HEK293 (cell line): Measurements from ENCODE around the gene MIF4GD.

ENCODE experiments used
- CTCF ChIA-PET: fragments of 350-600 bp; formaldehyde crosslinking; extraction: SDS; loops from one replicate; lab custom pipeline; 2021; ENCODE audit warnings: antibody characterized with exemption; lab: Yijun Ruan, JAX
- POLR2A ChIA-PET: fragments of 300-600 bp; formaldehyde crosslinking; extraction: SDS; loops from one replicate; lab custom pipeline; 2020; ENCODE audit warnings: antibody characterized with exemption, inconsistent platforms; lab: Yijun Ruan, JAX
- H3K27ac ChIP-seq: fragments of 200-500 bp; sonication (Bioruptor generic); 2 replicates; pipeline ENCODE4 v1.5.1; 2014; ENCODE audit warnings: low read depth, low read length, control low read depth, inconsistent platforms; ENCODE audit errors: extremely low read depth
- H3K36me3 ChIP-seq, 2 experiments: fragments of 200-500 bp in 1 of 2; sonication (Bioruptor generic) in 1 of 2; 1 replicate in 1 of 2; 2 replicates in 1 of 2; pipeline ENCODE4 v1.5.1; 2014 to 2017; ENCODE audit warnings: inconsistent platforms in 2 of 2, low read length in 2 of 2; ENCODE audit not compliant: control insufficient read depth in 2 of 2, insufficient read depth in 1 of 2
- H3K4me1 ChIP-seq: fragments of 200-500 bp; sonication (Bioruptor generic); 2 replicates; pipeline ENCODE4 v1.5.1; 2014; ENCODE audit warnings: mild to moderate bottlenecking, low read length, inconsistent platforms; ENCODE audit not compliant: control insufficient read depth, insufficient read depth
- H3K4me3 ChIP-seq: 2 replicates; pipeline ENCODE4 v1.5.1; 2011; ENCODE audit warnings: low read depth, mild to moderate bottlenecking, control low read depth, low read length, moderate library complexity
- H3K9me3 ChIP-seq: fragments of 200-500 bp; sonication (Bioruptor generic); 2 replicates; pipeline ENCODE4 v1.5.1; 2014; ENCODE audit warnings: low read depth, low read length, inconsistent platforms; ENCODE audit not compliant: control insufficient read depth, insufficient read depth
- EGR2 ChIP-seq: fragments of 450-650 bp; formaldehyde crosslinking; IDR thresholded peaks from 2 replicates; pipeline ENCODE4 v1.5.1; 2016; ENCODE audit warnings: low read depth, missing biosample characterization, missing genetic modification characterization
- GFI1B ChIP-seq: fragments of 450-650 bp; formaldehyde crosslinking; IDR thresholded peaks from 2 replicates; pipeline ENCODE4 v1.5.1; 2016; ENCODE audit warnings: missing biosample characterization, missing genetic modification characterization
- GLI2 ChIP-seq: fragments of 450-650 bp; formaldehyde crosslinking; IDR thresholded peaks from 2 replicates; pipeline ENCODE4; 2017; ENCODE audit warnings: missing biosample characterization, missing genetic modification characterization, low read depth, borderline replicate concordance
- IKZF3 ChIP-seq: fragments of 450-650 bp; IDR thresholded peaks from 2 replicates; pipeline ENCODE4 v1.5.0; 2018; ENCODE audit warnings: missing biosample characterization, mild to moderate bottlenecking, missing genetic modification characterization, moderate library complexity
- KLF1 ChIP-seq: fragments of 450-650 bp; formaldehyde crosslinking; IDR thresholded peaks from 2 replicates; pipeline ENCODE4 v1.5.1; 2016; ENCODE audit warnings: missing biosample characterization, missing genetic modification characterization
- MZF1 ChIP-seq: fragments of 450-650 bp; formaldehyde crosslinking; IDR thresholded peaks from 2 replicates; pipeline ENCODE4 v1.5.1; 2017; ENCODE audit warnings: missing biosample characterization, missing genetic modification characterization, borderline replicate concordance
- PRDM10 ChIP-seq: fragments of 450-650 bp; formaldehyde crosslinking; IDR thresholded peaks from 2 replicates; pipeline ENCODE4 v1.5.1; 2016; ENCODE audit warnings: missing biosample characterization, missing genetic modification characterization
- PRDM6 ChIP-seq: fragments of 450-650 bp; formaldehyde crosslinking; IDR thresholded peaks from 2 replicates; pipeline ENCODE4 v1.5.1; 2017; ENCODE audit warnings: missing biosample characterization, missing genetic modification characterization
- SALL2 ChIP-seq: fragments of 450-650 bp; formaldehyde crosslinking; IDR thresholded peaks from 2 replicates; pipeline ENCODE4 v1.5.0; 2017; ENCODE audit warnings: missing biosample characterization, mild to moderate bottlenecking, missing genetic modification characterization, borderline replicate concordance
- ZBTB20 ChIP-seq: fragments of 450-650 bp; formaldehyde crosslinking; IDR thresholded peaks from 2 replicates; pipeline ENCODE4 v1.5.1; 2016; ENCODE audit warnings: missing biosample characterization, missing genetic modification characterization
- ZBTB48 ChIP-seq: fragments of 450-650 bp; formaldehyde crosslinking; IDR thresholded peaks from 2 replicates; pipeline ENCODE4 v1.5.1; 2016; ENCODE audit warnings: missing biosample characterization, missing genetic modification characterization
- ZFHX2 ChIP-seq: fragments of 450-650 bp; formaldehyde crosslinking; conservative IDR thresholded peaks from 2 replicates; pipeline ENCODE4 v1.5.1; 2016; ENCODE audit warnings: missing biosample characterization, missing genetic modification characterization
- ZIC2 ChIP-seq: fragments of 450-650 bp; formaldehyde crosslinking; IDR thresholded peaks from 2 replicates; pipeline ENCODE4 v1.5.1; 2016; ENCODE audit warnings: missing biosample characterization, missing genetic modification characterization
- ZNF112 ChIP-seq: fragments of 450-650 bp; formaldehyde crosslinking; IDR thresholded peaks from 2 replicates; pipeline ENCODE4 v1.5.0; 2017; ENCODE audit warnings: missing biosample characterization, missing genetic modification characterization
- ZNF121 ChIP-seq: fragments of 450-650 bp; formaldehyde crosslinking; IDR thresholded peaks from 2 replicates; pipeline ENCODE4 v1.5.1; 2016; ENCODE audit warnings: missing biosample characterization, missing genetic modification characterization
- ZNF26 ChIP-seq: fragments of 450-650 bp; formaldehyde crosslinking; IDR thresholded peaks from 2 replicates; pipeline ENCODE4 v1.5.1; 2016; ENCODE audit warnings: missing biosample characterization, missing genetic modification characterization
- ZNF366 ChIP-seq: fragments of 450-650 bp; formaldehyde crosslinking; conservative IDR thresholded peaks from 2 replicates; pipeline ENCODE4 v1.5.1; 2016; ENCODE audit warnings: missing biosample characterization, missing genetic modification characterization
- ZNF449 ChIP-seq: fragments of 450-650 bp; formaldehyde crosslinking; IDR thresholded peaks from 2 replicates; pipeline ENCODE4 v1.5.1; 2017; ENCODE audit warnings: missing biosample characterization, mild to moderate bottlenecking, missing genetic modification characterization, moderate library complexity
- ZNF48 ChIP-seq: fragments of 450-650 bp; formaldehyde crosslinking; IDR thresholded peaks from 2 replicates; pipeline ENCODE4 v1.5.1; 2016; ENCODE audit warnings: missing biosample characterization, missing genetic modification characterization

MIF4GD gene

GRCh38 chr17:75252039-75252816, 18.8 kb downstream of the MIF4GD start:
- ChIA-PET CTCF (interaction anchor here (6.6 kb wide), 1 partner anchor 13 kb away, joined by 71 read pairs; no protein-coding TSS in a partner anchor), POLR2A (interaction anchor here (0.9 to 1.2 kb wide), 2 partner anchors 8 to 9 kb away, joined by 3 to 4 read pairs; partner anchors contain the start of genes GGA3 and MRPS7)
- Histone ChIP-seq H3K4me3 (no peak overlapping the region), H3K36me3 (peaks cover 0 to 6% of the 10 kb centered on the region in 2 experiments; a peak in 2 of 3 replicates), H3K27ac (no peak overlapping the region), H3K4me1 (peaks cover 6% of the 10 kb centered on the region), H3K9me3 (no peaks in the 10 kb centered on the region)
- TF ChIP-seq GLI2 (tag by site-specific recombination) (no peak), ZFHX2 (0 out of 2 replicates have a peak, but pooled peaks have one; percentile 14), SALL2 (tag by site-specific recombination) (no peak), ZNF121 (tag by site-specific recombination) (0 out of 2 replicates have a peak, but pooled peaks have one; percentile 39), IKZF3 (tag by site-specific recombination) (no peak)

- ChIA-PET POLR2A (interaction anchor here (0.7 to 3.0 kb wide), 6 partner anchors 10 to 39 kb away, joined by 3 to 12 read pairs (median 5); partner anchors contain the start of genes GGA3, MIF4GD, MRPS7 and SLC25A19), CTCF (interaction anchor here (0.6 to 6.6 kb wide), 10 partner anchors 10 to 1819 kb away, joined by 3 to 71 read pairs (median 6); partner anchors contain the start of gene MIF4GD)
- peaks cover 6% of the 10 kb centered on the region for H3K4me1 ChIP-seq
- H3K36me3 ChIP-seq, result peaks cover 9 to 24% of the 10 kb centered on the region in 2 experiments; a peak in 2 of 3 replicates
- no peaks in the 10 kb centered on the region for H3K9me3 ChIP-seq
- peak overlapping the region; percentile 3; the same call in 1 of the 2 replicates for H3K27ac ChIP-seq
- TF ChIP-seq KLF1 (tag by site-specific recombination), result no peak
- TF ChIP-seq ZNF366 (tag by site-specific recombination), result peak; percentile 38; the same call in 1 of the 2 replicates
- TF ChIP-seq GFI1B (tag by site-specific recombination), result no peak
- TF ChIP-seq ZIC2, result no peak
- peak; percentile 56 for TF ChIP-seq PRDM10 (tag by site-specific recombination)
- TF ChIP-seq ZNF449, result no peak
- TF ChIP-seq PRDM6 (tag by site-specific recombination), result no peak
- no peak for TF ChIP-seq ZNF112 (tag by site-specific recombination)
- no peak for TF ChIP-seq MZF1
- TF ChIP-seq ZFHX2, result peak; percentile 96
- no peak for TF ChIP-seq ZBTB20 (tag by site-specific recombination)
- no peak for TF ChIP-seq ZNF26 (tag by site-specific recombination)
- no peak for TF ChIP-seq ZBTB48 (tag by site-specific recombination)
- peak; percentile 94 for TF ChIP-seq EGR2 (tag by site-specific recombination)
- TF ChIP-seq ZNF48 (tag by site-specific recombination), result no peak
- TF ChIP-seq, all 188 proteins: peak for 4
- H3K4me3 ChIP-seq, result no peak overlapping the region
These were observed 21.0 kb downstream of the MIF4GD start for GRCh38 chr17:75250009-75250471.
